Measurements from ENCODE around the gene ZMYND8. TPM values are rescaled to one million over a fixed set of nuclear protein-coding genes. Genes with fewer than 3 reads are reported as not detected.

ZMYND8 gene
- total and polyA plus RNA-seq, 2 donors (not counting 3 experiments of a cell fraction or from before 2014, with no cell fraction given), result 30.6 to 75.2 TPM

GRCh38 chr20:47267621-47268020 is 88.9 kb downstream of the ZMYND8 start:
- intact Hi-C loops (cut with micrococcal nuclease), result no loop called here
- Histone ChIP-seq H2AFZ (ENCODE audit: low read depth, low read length) (no peak overlapping the region), H3K9me1 (replicated peaks; ENCODE audit: control insufficient read depth, extremely low read depth, insufficient read depth, low read length) (no peaks in the 10 kb centered on the region), H3K4me1 (ENCODE audit: control insufficient read depth, extremely low read depth, insufficient read depth, low read length) (no peaks in the 10 kb centered on the region), H3K9me3 (replicated peaks; ENCODE audit: control insufficient read depth, insufficient read depth, low read length) (no peaks in the 10 kb centered on the region), H3K27ac (ENCODE audit: insufficient read depth, low read depth, low read length) (no peak overlapping the region), H3K4me3 (replicated peaks in 1 of 3; ENCODE audit: insufficient read depth in 1 of 3, low read depth in 1 of 3, low read length in 3 of 3) (no peak overlapping the region), H3K4me2 (ENCODE audit: insufficient read depth, low read length) (no peak overlapping the region), H3K9ac (replicated peaks; ENCODE audit: extremely low read depth, insufficient read depth, low read length) (no peak overlapping the region), H3K36me3 (ENCODE audit: control insufficient read depth in 2 of 2, extremely low read depth in 1 of 2, insufficient read depth in 2 of 2, low read length in 2 of 2) (peaks cover 17 to 39% of the 10 kb centered on the region in 2 experiments), H3K79me2 (ENCODE audit: control insufficient read depth, insufficient read depth, low read length) (peaks cover 50% of the 10 kb centered on the region), H3K27me3 (ENCODE audit: control insufficient read depth in 2 of 2, insufficient read depth in 2 of 2, low read length in 2 of 2) (no peaks in the 10 kb centered on the region), H4K20me1 (replicated peaks; ENCODE audit: control insufficient read depth, extremely low read depth, insufficient read depth, low read length) (no peaks in the 10 kb centered on the region)
- FAIRE-seq, result no peak
- TF ChIP-seq FOS (IDR thresholded peaks at IDR 0.05; ENCODE audit: borderline replicate concordance, insufficient read depth, low read length), result no peak
- no peak for TF ChIP-seq GATA2 (IDR thresholded peaks at IDR 0.05; ENCODE audit: insufficient read depth, insufficient read length, low read depth, low read length)
- TF ChIP-seq, protein P1, sequence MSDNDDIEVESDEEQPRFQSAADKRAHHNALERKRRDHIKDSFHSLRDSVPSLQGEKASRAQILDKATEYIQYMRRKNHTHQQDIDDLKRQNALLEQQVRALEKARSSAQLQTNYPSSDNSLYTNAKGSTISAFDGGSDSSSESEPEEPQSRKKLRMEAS (IDR thresholded peaks at IDR 0.05; ENCODE audit: insufficient read depth, insufficient read length), result no peak
- no peak for TF ChIP-seq CTCF (IDR thresholded peaks at IDR 0.05; ENCODE audit: extremely low read depth in 1 of 2, insufficient read depth in 1 of 2, low read depth in 1 of 2, low read length in 2 of 2)
- no peak for TF ChIP-seq JUN (IDR thresholded peaks at IDR 0.05; ENCODE audit: borderline replicate concordance, insufficient read depth, insufficient read length, low read depth)
- no peak for TF ChIP-seq EZH2 (IDR thresholded peaks at IDR 0.05; ENCODE audit: borderline replicate concordance, low read depth, low read length, severe bottlenecking)
- no peak for TF ChIP-seq POLR2A (IDR thresholded peaks at IDR 0.05; ENCODE audit: low read depth, low read length)
- TF ChIP-seq MYC (IDR thresholded peaks at IDR 0.05; ENCODE audit: low read depth, low read length), result no peak
- TF ChIP-seq POLR2AphosphoS5 (IDR thresholded peaks at IDR 0.05; ENCODE audit: insufficient read depth, low read depth, low read length), result no peak
- DNase-seq (ENCODE audit: low read depth, low spot score), result no peak
- BruUV-seq (replicated peaks), result no TSS peak
- ChIA-PET CTCF (interaction anchor here (1.5 kb wide), 1 partner anchor 116 kb away, joined by 5 read pairs; no protein-coding TSS in a partner anchor), POLR2A (no interaction called here)
- dilution Hi-C loops (cut with MboI; ENCODE audit: extremely low pct_ligation_motif_present, low sequenced_read_pairs), result no loop called here

Data from endothelial cell of umbilical vein (primary cell).